Frontal cortex (tissue), 4 donors: ENCODE results near the gene NME7. TPM values are rescaled to one million over a fixed set of nuclear protein-coding genes. Genes with fewer than 3 reads are reported as not detected.

Source experiments
- DNase-seq, 2 donors: peaks; one replicate each; pipeline ENCODE4 v3.0.0; 2012; ENCODE audit warnings: low spot score in 2 of 2
- FAIRE-seq: peaks from 2 replicates; lab custom pipeline; 2012; peaks lifted over from hg19 to GRCh38; lab: Jason Lieb, UNC
- total RNA-seq: library from RNA; depleted of rRNA; stranded (reverse); fragments of >200 nt; gene quantifications from one replicate; pipeline ENCODE4 v1.2.3, GENCODE V29; 2014
- donor health status: control.
- donor health status: control.
- donor health status: control.

The NME7 gene
- total RNA-seq, 1 donor from 2014 or later: 26.1 TPM

GRCh38 chr1:169117014-169117413 is 250.6 kb downstream of the NME7 start:
- FAIRE-seq (no peak), DNase-seq (no peak)

GRCh38 chr1:169115891-169116585 is 251.6 kb downstream of the NME7 start:
- no peak for DNase-seq
- no peak for FAIRE-seq

GRCh38 chr1:169113613-169114119 is 253.9 kb downstream of the NME7 start:
- no peak for DNase-seq
- FAIRE-seq: no peak

- DNase-seq (no peak), FAIRE-seq (no peak)
These were observed 255.4 kb downstream of the NME7 start for GRCh38 chr1:169112241-169112640.

- DNase-seq (no peak), FAIRE-seq (no peak)
These were observed 256.1 kb downstream of the NME7 start for GRCh38 chr1:169111472-169111871.

GRCh38 chr1:169110689-169111447 is 256.7 kb downstream of the NME7 start:
- FAIRE-seq: no peak

GRCh38 chr1:169110236-169110635 is 257.4 kb downstream of the NME7 start:
- no peak for DNase-seq
- FAIRE-seq: no peak

More at GRCh38 chr1:169110689-169111447, 256.7 kb downstream of the NME7 start:
- no peak for DNase-seq

- FAIRE-seq (no peak), DNase-seq (no peak)
These were observed 257.9 kb downstream of the NME7 start for GRCh38 chr1:169109561-169110134.

- FAIRE-seq (no peak), DNase-seq (no peak)
These were observed 258.6 kb downstream of the NME7 start for GRCh38 chr1:169108863-169109560.

- DNase-seq (no peak), FAIRE-seq (no peak)
These were observed 259.4 kb downstream of the NME7 start for GRCh38 chr1:169108223-169108622.

GRCh38 chr1:169107603-169108208 is 259.9 kb downstream of the NME7 start:
- DNase-seq: no peak
- FAIRE-seq: no peak

GRCh38 chr1:169106921-169107602 is 260.5 kb downstream of the NME7 start:
- DNase-seq (no peak), FAIRE-seq (no peak)

GRCh38 chr1:169106095-169106920 is 261.3 kb downstream of the NME7 start, which contains the start of gene ATP1B1:
Gene ATP1B1 (plus strand): TSS chr1:169106690. CDS start chr1:169106830, 140 bp downstream.
- DNase-seq: peak; percentile 87 to 95
- no peak for FAIRE-seq

GRCh38 chr1:169105434-169106094 is 262.0 kb downstream of the NME7 start:
- DNase-seq (peak; percentile 62 to 67), FAIRE-seq (no peak)

GRCh38 chr1:169105087-169105433 is 262.5 kb downstream of the NME7 start:
- DNase-seq (no peak), FAIRE-seq (no peak)

- DNase-seq (no peak), FAIRE-seq (no peak)
These were observed 264.1 kb downstream of the NME7 start for GRCh38 chr1:169103480-169103893.

- no peak for FAIRE-seq
- DNase-seq: no peak
These were observed 264.6 kb downstream of the NME7 start for GRCh38 chr1:169103002-169103401.

GRCh38 chr1:169102567-169102966 is 265.0 kb downstream of the NME7 start:
- FAIRE-seq (no peak), DNase-seq (peak in 1 of 2 donors; percentile 48)
